Heart right ventricle (tissue), 16 donors: ENCODE results near the gene LRRC17. TPM values are rescaled to one million over a fixed set of nuclear protein-coding genes. Genes with fewer than 3 reads are reported as not detected.

ENCODE experiments used
- ATAC-seq, 8 donors: fragments of 200-7000 bp; cut with Tn5 transposase; one replicate each; pipeline ENCODE4 v1.9.1; 2020; ENCODE audit warnings: mild to moderate bottlenecking in 8 of 8, moderate library complexity in 8 of 8, moderate number of reproducible peaks in 1 of 8
- DNase-seq, 2 donors: peaks; one replicate each; pipeline ENCODE4 v3.0.0-alpha.2; 2020
- H3K27ac ChIP-seq, 10 donors: fragments of 200-600 bp; sonication (generic) in 2 of 10; one replicate each; pipeline versions ENCODE4 v1.5.0 to v1.8.0; 2020 to 2022; ENCODE audit warnings: mild to moderate bottlenecking in 3 of 10
- H3K27me3 ChIP-seq, 7 donors: fragments of 200-600 bp; one replicate each; pipeline ENCODE4 v1.8.0; 2021 to 2022; ENCODE audit warnings: mild to moderate bottlenecking in 2 of 7
- H3K36me3 ChIP-seq, 9 donors: fragments of 200-600 bp; sonication (generic) in 1 of 9; one replicate each; pipeline versions ENCODE4 v1.5.0 to v1.8.0; 2020 to 2022; ENCODE audit warnings: mild to moderate bottlenecking in 2 of 9
- H3K4me1 ChIP-seq, 9 donors: fragments of 200-600 bp; sonication (generic) in 1 of 9; one replicate each; pipeline versions ENCODE4 v1.5.0 to v1.8.0; 2020 to 2022; ENCODE audit warnings: mild to moderate bottlenecking in 4 of 9
- H3K4me3 ChIP-seq, 10 donors: fragments of 200-600 bp; sonication (generic) in 2 of 10; one replicate each; pipeline versions ENCODE4 v1.5.0 to v1.8.0; 2020 to 2022; ENCODE audit warnings: mild to moderate bottlenecking in 7 of 10, moderate library complexity in 2 of 10
- H3K9me3 ChIP-seq, 11 donors: fragments of 200-600 bp in 10 of 11; sonication (generic) in 2 of 11; one replicate each; pipeline versions ENCODE4 v1.5.0 to v1.8.0; 2013 to 2022; ENCODE audit warnings: mild to moderate bottlenecking in 2 of 11, control low read depth in 1 of 11, moderate library complexity in 1 of 11
- CTCF ChIP-seq, 9 donors: fragments of 200-600 bp; sonication (generic) in 2 of 9; IDR thresholded peaks; one replicate each; pipeline versions ENCODE4 v1.5.0 to v1.8.0; 2021 to 2022; ENCODE audit warnings: antibody characterized with exemption in 9 of 9, mild to moderate bottlenecking in 5 of 9, moderate library complexity in 1 of 9
- whole genome bisulfite sequencing, 2 donors: extraction: QIAGEN DNeasy Blood & Tissue Kit; methylation state at CpG; one replicate each; pipeline ENCODE4 v1.1.7; 2013; ENCODE audit warnings: inconsistent platforms in 1 of 2; 5-methylcytosine and 5-hydroxymethylcytosine counted together
- intact Hi-C, 10 donors: fragments of 100-400 bp; cut with DNase I; formaldehyde crosslinking; loops; one replicate each; pipeline versions ENCODE4 v1.11.1 to v1.14.2; 2022
- polyA plus RNA-seq, 2 donors: library from polyadenylated mRNA; stranded (reverse); fragments of 200-250 nt; gene quantifications; one replicate each; pipeline ENCODE4 v1.2.3, GENCODE V29; 2013
- total RNA-seq, 10 donors: library from RNA; stranded (reverse); fragmentation: NEBNext Ultra II Directional in 3 of 10; extraction: Animal tissue kit (Norgen Biotek cat#: 25700) in 3 of 10; gene quantifications; one replicate each; pipeline versions ENCODE4 v1.2.1 to v1.2.4, GENCODE V29; 2021 to 2023
- donor health status: Arrhythmogenic right ventricular cardiomyopathy.
- donor health status: ischemic (EF 13 %, LVEDD 7.1; RV severe dilation, severe dysfunction).
- donor health status: healthy with polysubstance abuse.
- donor health status: DM: no; HTN: yes; CAD: no.
- donor health status: DM: no; HTN: no; CAD: no.
- donor health status: ischemic (EF 25% LVEDD 6.9; RV normal size, moderate dysfunction).
- donor health status: ischemic (EF 25% LVEDD 5.7; RV mildly dilated, moderate dysfunction).
- donor health status: healthy.
- donor health status: DM: yes; HTN: yes; CAD: no.
- donor health status: Ischemic cardiomyopathy.
- donor health status: ischemic (EF 35%, LVEDD 5.7; RV mildly dilated, moderate dysfunction).
- donor health status: nonischemic (EF 11% LVEDD 7.7; RV severe dilation, severe dysfunction).
- donor health status: DM: yes; HTN: yes; CAD: no.
- donor health status: PGD.
- donor health status: ischemic (EF 29% LVEDD 5.4; RV normal size, mild dysfunction).
- donor health status: nonischemic (EF 23%, LVEDD 6.1; RV moderate dilation, normal function).

LRRC17 gene
- total and polyA plus RNA-seq, 12 donors = 0.12 to 9.5 (median 2.6) TPM

- 60 to 62% methylated on average over 1 of the region's 1 CpG for WGBS, 2 donors
- H3K4me1 ChIP-seq = peaks cover 2 to 63% (median 45%) of the 10 kb centered on the region in 9 donors
- intact Hi-C loops = loop anchor here in 1 of 10 donors (5.0 kb wide), 2 partner anchors 50 to 100 kb away; no protein-coding TSS in a partner anchor
- H3K9me3 ChIP-seq = no peaks in the 10 kb centered on the region
- H3K27ac ChIP-seq = peak overlapping the region in 5 of 10 donors; percentile 11 to 62 (median 55)
- DNase-seq (no peak), ATAC-seq (no peak)
- no peak for TF ChIP-seq CTCF (IDR thresholded peaks at IDR 0.05)
- H3K36me3 ChIP-seq = no peaks in the 10 kb centered on the region
- H3K27me3 ChIP-seq = no peaks in the 10 kb centered on the region
- H3K4me3 ChIP-seq = no peak overlapping the region
Observed at GRCh38 chr7:102892631-102893278, 20.0 kb upstream of the LRRC17 start.

- Histone ChIP-seq H3K4me3 (no peak overlapping the region), H3K4me1 (peaks cover 1 to 67% (median 51%) of the 10 kb centered on the region in 9 donors), H3K36me3 (no peaks in the 10 kb centered on the region), H3K27me3 (no peaks in the 10 kb centered on the region), H3K27ac (peak overlapping the region in 5 of 10 donors; percentile 51 to 62 (median 57)), H3K9me3 (no peaks in the 10 kb centered on the region)
- TF ChIP-seq CTCF (IDR thresholded peaks at IDR 0.05) = no peak
- ATAC-seq (peak in 5 of 8 donors; percentile 27 to 59 (median 45)), DNase-seq (no peak)
- intact Hi-C loops = no loop called here
- WGBS, 2 donors = 52 to 53% methylated on average over 3 of the region's 3 CpGs
Observed at GRCh38 chr7:102895602-102896001, 17.2 kb upstream of the LRRC17 start.

GRCh38 chr7:102896585-102896984 is 16.2 kb upstream of the LRRC17 start:
- H3K4me1 ChIP-seq = peaks cover 0 to 58% (median 44%) of the 10 kb centered on the region in 9 donors

GRCh38 chr7:102897211-102897631 is 15.6 kb upstream of the LRRC17 start:
- TF ChIP-seq CTCF (IDR thresholded peaks at IDR 0.05) = no peak
- ATAC-seq (no peak), DNase-seq (no peak)
- no peaks in the 10 kb centered on the region for H3K27me3 ChIP-seq
- 33 to 37% methylated on average over 2 of the region's 2 CpGs for WGBS, 2 donors
- no peaks in the 10 kb centered on the region for H3K36me3 ChIP-seq
- peak overlapping the region in 4 of 10 donors; percentile 26 to 62 (median 51) for H3K27ac ChIP-seq
- H3K4me3 ChIP-seq = no peak overlapping the region
- peaks cover 0 to 51% (median 38%) of the 10 kb centered on the region in 9 donors for H3K4me1 ChIP-seq
- H3K9me3 ChIP-seq = no peaks in the 10 kb centered on the region
- intact Hi-C loops = no loop called here

More at GRCh38 chr7:102896585-102896984, 16.2 kb upstream of the LRRC17 start:
- TF ChIP-seq CTCF (IDR thresholded peaks at IDR 0.05) = no peak
- H3K4me3 ChIP-seq = no peak overlapping the region
- H3K9me3 ChIP-seq = no peaks in the 10 kb centered on the region
- peak overlapping the region in 7 of 10 donors; percentile 5 to 62 (median 51) for H3K27ac ChIP-seq
- DNase-seq (no peak), ATAC-seq (no peak)
- H3K27me3 ChIP-seq = no peaks in the 10 kb centered on the region
- H3K36me3 ChIP-seq = no peaks in the 10 kb centered on the region
- intact Hi-C loops = no loop called here
